Aorta (tissue), 5 donors: ENCODE data around the gene NIP7. TPM values are rescaled to one million over a fixed set of nuclear protein-coding genes. Genes with fewer than 3 reads are reported as not detected.

Source experiments
- ATAC-seq: fragments of 200-7000 bp; cut with Tn5 transposase; one replicate; pipeline ENCODE4 v1.9.1; 2022; ENCODE audit warnings: moderate library complexity; ENCODE audit not compliant: low FRiP score
- DNase-seq, 2 donors: peaks; one replicate each; pipeline ENCODE4 v3.0.0-alpha.2; 2020
- H3K27ac ChIP-seq, 2 donors: one replicate each; pipeline ENCODE4 v1.5.1; 2013; ENCODE audit warnings: low read length in 2 of 2, mild to moderate bottlenecking in 2 of 2, moderate library complexity in 2 of 2, control low read depth in 1 of 2, inconsistent platforms in 1 of 2, low read depth in 1 of 2
- H3K27me3 ChIP-seq, 2 donors: one replicate each; pipeline ENCODE4 v1.6.1; 2013; ENCODE audit warnings: control low read depth in 1 of 2, low read length in 1 of 2, mild to moderate bottlenecking in 1 of 2, moderate library complexity in 1 of 2; ENCODE audit not compliant: insufficient read depth in 2 of 2, control insufficient read depth in 1 of 2
- H3K36me3 ChIP-seq, 2 donors: one replicate each; pipeline ENCODE4 v1.6.1; 2013; ENCODE audit warnings: control low read depth in 1 of 2, low read length in 1 of 2, mild to moderate bottlenecking in 1 of 2; ENCODE audit not compliant: insufficient read depth in 2 of 2, control insufficient read depth in 1 of 2
- H3K4me1 ChIP-seq, 2 donors: one replicate each; pipeline ENCODE4 v1.6.1; 2013; ENCODE audit warnings: low read length in 2 of 2, control low read depth in 1 of 2, mild to moderate bottlenecking in 1 of 2, moderate library complexity in 1 of 2; ENCODE audit not compliant: insufficient read depth in 2 of 2, control insufficient read depth in 1 of 2
- H3K4me3 ChIP-seq, 2 donors: one replicate each; pipeline ENCODE4 v1.5.1; 2013; ENCODE audit warnings: low read length in 2 of 2, control low read depth in 1 of 2, mild to moderate bottlenecking in 1 of 2
- H3K9me3 ChIP-seq: one replicate; pipeline ENCODE4 v1.6.1; 2013; ENCODE audit warnings: mild to moderate bottlenecking, low read length; ENCODE audit not compliant: control insufficient read depth
- whole genome bisulfite sequencing, 2 donors: extraction: QIAGEN DNeasy Blood & Tissue Kit; methylation state at CpG; one replicate each; pipeline ENCODE4 v1.1.7; 2013; 5-methylcytosine and 5-hydroxymethylcytosine counted together
- intact Hi-C, 2 donors: fragments of 100-400 bp; cut with DNase I; formaldehyde crosslinking; loops; one replicate each; pipeline versions ENCODE4 v1.14.2 to v1.15.0; 2022
- polyA plus RNA-seq, 2 donors: library from polyadenylated mRNA; stranded (reverse); fragments of 200-250 nt; gene quantifications; one replicate each; pipeline ENCODE4 v1.2.3, GENCODE V29; 2013
- total RNA-seq, 2 donors: library from RNA; stranded (reverse); fragmentation: NEBNext Ultra II Directional; extraction: Animal tissue kit (Norgen Biotek cat#: 25700); gene quantifications; one replicate each; pipeline ENCODE4 v1.2.1, GENCODE V29; 2021
- donor health status: healthy with polysubstance abuse.
- donor health status: Bipolar disorder and iron deficiency.
- donor health status: DM: no; HTN: no; CAD: no.
- donor health status: DM: no; HTN: no; CAD: no.
- donor health status: DM: yes; HTN: yes; CAD: no.

Gene NIP7
- total and polyA plus RNA-seq, 4 donors = 7.1 to 21.3 (median 13.0) TPM

DNA sequence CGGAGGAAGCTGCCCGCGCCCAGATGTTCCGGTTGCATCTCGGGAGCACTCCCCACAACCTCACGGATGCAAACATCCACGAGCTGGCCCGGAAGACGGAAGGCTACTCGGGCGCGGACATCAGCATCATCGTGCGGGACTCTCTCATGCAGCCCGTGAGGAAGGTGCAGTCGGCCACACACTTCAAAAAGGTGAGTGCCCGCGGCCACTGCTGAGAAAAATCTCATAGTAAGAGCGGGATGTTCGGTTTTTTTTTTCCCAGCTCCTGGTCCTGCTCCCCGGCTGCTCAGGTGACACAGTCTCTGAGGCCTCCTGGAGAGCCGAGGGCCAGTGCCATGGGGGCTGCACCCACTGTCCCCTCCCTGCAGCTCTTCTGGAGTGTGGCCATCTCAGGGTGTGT lies 18.5 kb upstream of the NIP7 start:
- Histone ChIP-seq H3K4me3 (no peak overlapping the region), H3K27ac (no peak overlapping the region), H3K36me3 (peaks cover 0 to 28% of the 10 kb centered on the region in 2 donors), H3K27me3 (no peaks in the 10 kb centered on the region), H3K4me1 (no peaks in the 10 kb centered on the region), H3K9me3 (no peaks in the 10 kb centered on the region)
- peak in 1 of 2 donors; percentile 68 for DNase-seq
- 86 to 88% methylated on average over 22 of the region's 22 CpGs for WGBS, 2 donors
- intact Hi-C loops = no loop called here
- no peak for ATAC-seq

GRCh38 chr16:69322343-69322742 lies 17.2 kb upstream of the NIP7 start:
- Histone ChIP-seq H3K9me3 (no peaks in the 10 kb centered on the region), H3K27me3 (no peaks in the 10 kb centered on the region), H3K4me1 (no peaks in the 10 kb centered on the region), H3K36me3 (peaks cover 0 to 26% of the 10 kb centered on the region in 2 donors), H3K4me3 (no peak overlapping the region), H3K27ac (no peak overlapping the region)
- peak in 1 of 2 donors; percentile 36 for DNase-seq
- ATAC-seq = no peak
- intact Hi-C loops = no loop called here
- WGBS, 2 donors = 79 to 82% methylated on average over 7 of the region's 7 CpGs

DNA sequence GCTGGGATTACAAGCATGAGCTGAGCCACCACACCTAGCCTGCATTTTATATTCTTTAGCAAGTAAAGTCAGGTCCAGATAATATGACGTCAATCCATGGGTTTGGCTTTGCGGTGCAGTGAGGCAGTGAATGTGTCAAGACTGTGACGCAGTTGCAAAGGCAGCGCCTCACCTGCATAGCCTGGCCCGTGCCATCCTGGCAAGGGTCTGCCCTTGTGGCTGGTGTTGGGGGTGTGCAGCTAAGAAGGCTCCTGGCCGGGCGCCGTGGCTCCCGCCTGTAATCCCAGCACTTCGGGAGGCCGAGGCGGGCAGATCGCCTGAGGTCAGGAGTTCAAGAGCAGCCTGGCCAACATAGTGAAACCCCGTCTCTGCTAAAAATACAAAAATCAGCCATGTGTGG lies 16.2 kb upstream of the NIP7 start:
- peaks cover 0 to 24% of the 10 kb centered on the region in 2 donors for H3K36me3 ChIP-seq
- 90% methylated on average over 14 of the region's 14 CpGs for WGBS, 2 donors
- H3K4me1 ChIP-seq = no peaks in the 10 kb centered on the region
- DNase-seq = peak in 1 of 2 donors; percentile 51
- no peak overlapping the region for H3K27ac ChIP-seq
- intact Hi-C loops = no loop called here
- ATAC-seq = no peak
- no peaks in the 10 kb centered on the region for H3K9me3 ChIP-seq
- no peak overlapping the region for H3K4me3 ChIP-seq
- no peaks in the 10 kb centered on the region for H3K27me3 ChIP-seq

DNA sequence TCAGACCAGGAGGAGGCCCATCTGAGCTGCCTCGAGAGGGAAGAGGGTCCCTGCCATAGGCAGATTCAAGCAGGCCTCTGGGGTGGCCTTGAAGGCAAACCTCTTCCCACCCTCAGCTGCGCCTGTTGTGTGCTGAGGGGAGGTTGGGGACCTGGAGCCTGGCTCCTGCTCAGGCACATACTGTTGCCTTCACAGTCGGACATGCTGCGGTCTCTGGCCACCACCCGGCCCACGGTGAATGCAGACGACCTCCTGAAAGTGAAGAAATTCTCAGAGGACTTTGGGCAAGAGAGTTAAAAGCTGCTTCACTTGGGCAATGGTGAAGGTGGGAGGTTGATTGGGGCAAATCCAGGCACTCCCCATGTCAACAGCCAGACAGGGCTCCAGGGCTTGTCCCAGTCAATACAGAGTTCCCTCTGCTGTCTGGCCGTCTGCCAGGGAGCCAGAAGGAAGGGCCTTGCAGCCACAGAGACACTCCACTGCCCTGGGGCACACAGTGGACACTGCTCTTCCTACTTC lies 15.5 kb upstream of the NIP7 start:
- WGBS, 2 donors = 75 to 77% methylated on average over 8 of the region's 8 CpGs

DNA sequence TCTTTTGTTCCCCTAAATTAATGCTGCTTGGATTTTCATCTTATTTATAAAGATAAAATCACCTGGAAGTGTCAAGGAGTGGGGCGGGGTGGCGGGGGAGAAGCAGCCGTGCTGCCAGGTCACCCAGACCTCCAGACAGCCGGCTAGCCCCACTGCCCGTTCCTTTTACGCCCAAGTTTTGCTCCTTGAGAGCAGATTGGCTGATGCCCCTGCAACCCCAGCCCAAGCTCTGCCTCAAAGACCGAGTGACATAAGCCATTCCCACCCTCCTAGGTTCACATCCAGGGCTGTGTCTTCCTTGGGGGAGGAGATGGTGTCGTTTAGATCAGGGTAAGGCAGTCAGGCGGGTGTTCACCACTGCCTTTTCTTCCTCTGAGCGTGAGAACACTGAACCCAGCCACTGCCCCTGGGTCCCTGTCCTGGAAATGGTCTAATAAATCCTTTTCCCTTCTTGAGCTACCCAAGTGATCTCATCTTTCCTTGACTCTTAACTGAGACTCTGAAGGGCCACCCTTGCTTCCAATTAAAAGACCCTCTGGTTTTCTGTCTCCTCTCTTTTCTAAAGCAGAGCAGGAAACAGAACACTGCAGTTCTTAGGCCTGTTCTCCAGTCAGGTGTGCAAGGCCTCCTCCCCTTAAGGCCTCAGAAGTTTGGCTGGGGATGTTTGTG lies 14.9 kb upstream of the NIP7 start:
- Histone ChIP-seq H3K4me3 (no peak overlapping the region), H3K27ac (no peak overlapping the region), H3K27me3 (no peaks in the 10 kb centered on the region), H3K36me3 (peaks cover 0 to 16% of the 10 kb centered on the region in 2 donors), H3K4me1 (no peaks in the 10 kb centered on the region), H3K9me3 (no peaks in the 10 kb centered on the region)
- DNase-seq = peak in 1 of 2 donors; percentile 60
- intact Hi-C loops = no loop called here
- ATAC-seq = no peak
- WGBS, 2 donors = 81% methylated on average over 10 of the region's 10 CpGs

More for the DNA sequence above, 15.5 kb upstream of the NIP7 start:
- no peak for ATAC-seq
- intact Hi-C loops = no loop called here
- H3K4me1 ChIP-seq = no peaks in the 10 kb centered on the region
- H3K36me3 ChIP-seq = peaks cover 0 to 22% of the 10 kb centered on the region in 2 donors
- DNase-seq = peak; percentile 79 to 88
- no peaks in the 10 kb centered on the region for H3K9me3 ChIP-seq
- H3K27ac ChIP-seq = no peak overlapping the region
- no peaks in the 10 kb centered on the region for H3K27me3 ChIP-seq
- H3K4me3 ChIP-seq = no peak overlapping the region

DNA sequence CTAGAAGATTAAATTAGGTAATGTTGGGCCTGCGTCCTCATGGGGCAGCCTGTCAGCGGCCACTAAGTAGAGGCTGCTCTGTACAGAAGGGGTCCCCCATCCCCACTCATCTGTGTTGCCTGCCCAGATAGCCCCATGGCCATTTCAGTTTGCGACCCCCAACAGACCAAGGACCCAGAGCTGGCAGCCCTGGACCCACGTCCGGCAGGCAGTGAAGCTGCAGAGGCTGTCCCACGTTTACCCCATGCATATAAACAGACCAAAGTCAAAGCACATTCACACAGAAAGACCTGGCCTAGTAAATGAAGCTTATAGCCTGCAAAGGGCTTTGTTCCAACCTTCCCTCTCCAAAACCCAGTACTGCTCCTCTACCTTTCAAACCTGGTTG lies 13.8 kb upstream of the NIP7 start:
- 77% methylated on average over 6 of the region's 6 CpGs for WGBS, 2 donors

GRCh38 chr16:69326172-69326873 lies 13.2 kb upstream of the NIP7 start:
- Histone ChIP-seq H3K27me3 (no peaks in the 10 kb centered on the region), H3K36me3 (peaks cover 0 to 8% of the 10 kb centered on the region in 2 donors), H3K9me3 (no peaks in the 10 kb centered on the region), H3K27ac (no peak overlapping the region), H3K4me1 (no peaks in the 10 kb centered on the region), H3K4me3 (no peak overlapping the region)
- DNase-seq (no peak), ATAC-seq (no peak)
- WGBS, 2 donors = 53% methylated on average over 7 of the region's 7 CpGs
- intact Hi-C loops = no loop called here

More for the DNA sequence above, 13.8 kb upstream of the NIP7 start:
- peaks cover 0 to 8% of the 10 kb centered on the region in 2 donors for H3K36me3 ChIP-seq
- no peaks in the 10 kb centered on the region for H3K9me3 ChIP-seq
- no peak overlapping the region for H3K4me3 ChIP-seq
- DNase-seq = peak in 1 of 2 donors; percentile 31
- no peaks in the 10 kb centered on the region for H3K27me3 ChIP-seq
- no peaks in the 10 kb centered on the region for H3K4me1 ChIP-seq
- H3K27ac ChIP-seq = no peak overlapping the region
- intact Hi-C loops = no loop called here
- no peak for ATAC-seq

- Histone ChIP-seq H3K27me3 (no peaks in the 10 kb centered on the region), H3K4me1 (no peaks in the 10 kb centered on the region), H3K4me3 (no peak overlapping the region), H3K36me3 (peaks cover 0 to 10% of the 10 kb centered on the region in 2 donors), H3K27ac (no peak overlapping the region), H3K9me3 (no peaks in the 10 kb centered on the region)
- intact Hi-C loops = no loop called here
- ATAC-seq = no peak
- 91 to 93% methylated on average over 14 of the region's 14 CpGs for WGBS, 2 donors
- DNase-seq = peak; percentile 26 to 44
Observed at GRCh38 chr16:69327585-69328310, 11.8 kb upstream of the NIP7 start.
